ENCODE results near the gene INMT. TPM values are rescaled to one million over a fixed set of nuclear protein-coding genes. Genes with fewer than 3 reads are reported as not detected.

The INMT gene
- total and polyA plus RNA-seq, 2 of the 8 experiments (the other 6 are each of a cell fraction or from before 2014, with no cell fraction given) = 0.60 to 0.94 TPM

GRCh38 chr7:30707391-30708357 is 44.3 kb upstream of the INMT start (continued):
- TF ChIP-seq CHD7 (IDR thresholded peaks at IDR 0.05; ENCODE audit: insufficient replicate concordance, low read length) (no peak), CHD1 (IDR thresholded peaks at IDR 0.05; ENCODE audit: low read depth, low read length) (no peak), ASH2L (IDR thresholded peaks at IDR 0.05; ENCODE audit: low read length) (no peak), RAD21 (IDR thresholded peaks at IDR 0.05 in 1 of 2, conservative IDR thresholded peaks at IDR 0.05 in 1 of 2; ENCODE audit: low read depth in 2 of 2, low read length in 2 of 2) (no peak), CEBPB (IDR thresholded peaks at IDR 0.05; ENCODE audit: low read depth, low read length) (no peak), SAP30 (IDR thresholded peaks at IDR 0.05; ENCODE audit: insufficient read depth, insufficient replicate concordance, low read length) (no peak), YY1 (IDR thresholded peaks at IDR 0.05; ENCODE audit: low read depth, low read length) (no peak), BCL11A (IDR thresholded peaks at IDR 0.05; ENCODE audit: low read depth in 2 of 2, low read length in 2 of 2) (no peak), POLR2A (IDR thresholded peaks at IDR 0.05; ENCODE audit: control extremely low read depth in 1 of 2, low read depth in 2 of 2, low read length in 2 of 2) (no peak), JUN (IDR thresholded peaks at IDR 0.05; ENCODE audit: low read depth, low read length) (no peak)
